Raji (cell line): ENCODE results near the gene TMEM79.
A peak's percentile ranks its signal among the peaks of the same experiment; 100 is the strongest.

ENCODE experiments used
- POLR2A ChIP-seq: IDR thresholded peaks from 2 replicates; pipeline ENCODE4 v1.6.1; 2011; ENCODE audit warnings: low read depth, low read length, control low read depth; ENCODE audit not compliant: insufficient read depth

Gene TMEM79

DNA sequence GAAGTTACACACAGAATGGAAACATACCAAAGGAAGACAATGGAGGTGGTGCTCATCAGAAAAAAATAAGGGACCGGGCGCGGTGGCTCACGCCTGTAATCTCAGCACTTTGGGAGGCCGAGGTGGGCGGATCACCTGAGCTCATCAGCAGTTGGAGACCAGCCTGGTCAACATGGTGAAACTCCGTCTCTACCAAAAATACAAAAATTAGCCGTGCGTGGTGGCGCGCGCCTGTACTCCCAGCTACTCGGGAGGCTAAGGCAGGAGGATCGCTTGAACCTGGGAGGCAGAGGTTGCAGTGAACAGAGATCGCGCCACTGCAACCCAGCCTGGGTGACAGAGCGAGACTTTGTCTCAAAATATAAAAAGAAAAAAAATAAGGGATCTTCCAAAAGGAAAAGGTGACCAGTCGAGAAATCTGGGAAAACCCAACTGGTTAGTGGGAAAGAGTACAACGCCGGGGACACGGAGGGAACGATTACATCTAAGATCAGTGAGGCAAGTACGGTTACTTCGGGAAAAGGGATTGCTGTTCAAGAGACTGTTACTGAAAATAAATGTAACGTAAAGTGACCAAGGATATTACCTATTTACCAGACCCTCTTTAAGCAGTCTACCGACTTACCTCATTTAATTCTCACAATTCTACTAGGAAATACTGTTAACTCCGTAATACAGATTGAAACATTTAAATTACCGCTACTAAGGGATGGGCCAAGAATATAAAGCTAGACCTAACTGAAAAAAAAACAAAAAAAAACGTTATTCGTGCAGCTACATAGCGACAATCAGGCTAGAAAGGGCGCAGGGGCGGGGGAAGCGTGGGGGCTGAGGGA lies 53.1 kb downstream of the TMEM79 start:
- no peak for TF ChIP-seq POLR2A

GRCh38 chr1:156337888-156338179 lies 53.7 kb downstream of the TMEM79 start:
- no peak for TF ChIP-seq POLR2A

DNA sequence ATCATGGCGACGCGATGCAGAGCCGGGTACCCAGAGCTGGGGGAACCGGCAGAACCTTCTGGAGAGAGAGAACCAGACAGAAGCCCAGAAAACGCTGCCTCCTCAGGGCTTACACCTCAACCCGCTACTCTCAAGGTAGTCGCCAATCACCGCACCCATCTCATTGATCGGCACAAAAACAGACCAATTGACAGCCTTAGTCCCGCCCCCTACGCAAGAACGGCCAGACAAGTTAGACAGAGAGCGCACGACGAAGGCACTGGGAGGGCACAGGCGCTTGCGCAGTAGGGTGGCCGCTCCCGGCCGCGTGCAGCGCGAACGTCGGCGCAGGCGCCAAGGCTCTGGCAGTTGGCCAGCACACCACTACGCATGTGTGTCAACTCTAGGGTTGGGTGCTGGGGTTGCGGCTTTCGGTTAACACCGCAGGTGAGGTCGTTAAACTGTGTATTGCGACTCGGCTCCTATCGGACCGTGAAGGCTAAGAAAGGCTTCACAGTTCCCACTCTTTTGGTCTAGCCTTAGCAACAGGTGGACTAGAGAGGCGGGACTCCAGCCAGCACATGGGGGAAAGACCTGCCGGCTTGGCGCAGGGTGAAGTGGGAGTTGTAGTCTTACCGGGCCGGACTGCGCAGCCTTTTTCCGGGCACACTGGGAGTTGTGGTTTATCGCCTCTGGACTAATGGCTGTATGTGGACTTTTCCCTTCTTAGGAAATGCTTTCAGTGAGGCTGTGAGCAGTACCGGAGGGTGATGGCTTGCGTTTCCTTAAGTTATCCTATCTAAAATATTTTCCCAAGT lies 54.3 kb downstream of the TMEM79 start, which contains the start of the genes CCT3 and TSACC:
Gene CCT3 (minus strand): TSS at position 113 of the 797 bp plus-strand sequence. CDS start 108 bp downstream, at position 5.
Gene TSACC (plus strand): TSS at position 347 of the 797 bp plus-strand sequence. CDS start 1,232 bp downstream, outside the sequence.
- TF ChIP-seq POLR2A, result peak; percentile 93
